Liver (tissue), 3 donors: ENCODE measurements around the gene SKI.

Experiments
- CTCF ChIP-seq: fragments of 150-350 bp; IDR thresholded peaks from 2 replicates; pipeline ENCODE4 v1.5.1; 2017; ENCODE audit warnings: improper control_type of control experiment, low read depth, low read length; ENCODE audit not compliant: missing input control
- EGR1 ChIP-seq, 2 donors: IDR thresholded peaks; 2 replicates each; pipeline ENCODE4 v1.6.1; 2016 to 2018; ENCODE audit warnings: antibody characterized with exemption in 2 of 2, low read depth in 2 of 2
- FOXA2 ChIP-seq: IDR thresholded peaks from 2 replicates; pipeline ENCODE4 v1.6.1; 2016; ENCODE audit warnings: antibody characterized with exemption
- HNF4G ChIP-seq: IDR thresholded peaks from 2 replicates; pipeline ENCODE4 v1.6.1; 2016; ENCODE audit warnings: antibody characterized with exemption
- JUND ChIP-seq, 2 donors: IDR thresholded peaks; 2 replicates each; pipeline ENCODE4 v1.6.1; 2016; ENCODE audit warnings: antibody characterized with exemption in 2 of 2
- RAD21 ChIP-seq, 2 donors: IDR thresholded peaks; 2 replicates each; pipeline ENCODE4 v1.6.1; 2016; ENCODE audit warnings: antibody characterized with exemption in 2 of 2, mild to moderate bottlenecking in 2 of 2
- REST ChIP-seq: IDR thresholded peaks from 2 replicates; pipeline ENCODE4 v1.6.1; 2016; ENCODE audit warnings: antibody characterized with exemption, mild to moderate bottlenecking
- TAF1 ChIP-seq: conservative IDR thresholded peaks from 2 replicates; pipeline ENCODE4 v1.6.1; 2016; ENCODE audit warnings: antibody characterized with exemption, mild to moderate bottlenecking
- YY1 ChIP-seq: IDR thresholded peaks from 2 replicates; pipeline ENCODE4 v1.6.1; 2016; ENCODE audit warnings: antibody characterized with exemption, mild to moderate bottlenecking
- TF ChIP-seq, protein P1 (sequence below): IDR thresholded peaks from 2 replicates; pipeline ENCODE4 v1.6.1; 2016; ENCODE audit warnings: antibody characterized with exemption
- TF ChIP-seq, protein P2 (sequence below): IDR thresholded peaks from 2 replicates; pipeline ENCODE4 v1.6.1; 2016; ENCODE audit warnings: antibody characterized with exemption
- TF ChIP-seq, protein P3 (sequence below): IDR thresholded peaks from 2 replicates; pipeline ENCODE4 v1.6.1; 2016; ENCODE audit warnings: antibody characterized with exemption
- donor health status: healthy.
- donor health status: healthy.

DNA sequence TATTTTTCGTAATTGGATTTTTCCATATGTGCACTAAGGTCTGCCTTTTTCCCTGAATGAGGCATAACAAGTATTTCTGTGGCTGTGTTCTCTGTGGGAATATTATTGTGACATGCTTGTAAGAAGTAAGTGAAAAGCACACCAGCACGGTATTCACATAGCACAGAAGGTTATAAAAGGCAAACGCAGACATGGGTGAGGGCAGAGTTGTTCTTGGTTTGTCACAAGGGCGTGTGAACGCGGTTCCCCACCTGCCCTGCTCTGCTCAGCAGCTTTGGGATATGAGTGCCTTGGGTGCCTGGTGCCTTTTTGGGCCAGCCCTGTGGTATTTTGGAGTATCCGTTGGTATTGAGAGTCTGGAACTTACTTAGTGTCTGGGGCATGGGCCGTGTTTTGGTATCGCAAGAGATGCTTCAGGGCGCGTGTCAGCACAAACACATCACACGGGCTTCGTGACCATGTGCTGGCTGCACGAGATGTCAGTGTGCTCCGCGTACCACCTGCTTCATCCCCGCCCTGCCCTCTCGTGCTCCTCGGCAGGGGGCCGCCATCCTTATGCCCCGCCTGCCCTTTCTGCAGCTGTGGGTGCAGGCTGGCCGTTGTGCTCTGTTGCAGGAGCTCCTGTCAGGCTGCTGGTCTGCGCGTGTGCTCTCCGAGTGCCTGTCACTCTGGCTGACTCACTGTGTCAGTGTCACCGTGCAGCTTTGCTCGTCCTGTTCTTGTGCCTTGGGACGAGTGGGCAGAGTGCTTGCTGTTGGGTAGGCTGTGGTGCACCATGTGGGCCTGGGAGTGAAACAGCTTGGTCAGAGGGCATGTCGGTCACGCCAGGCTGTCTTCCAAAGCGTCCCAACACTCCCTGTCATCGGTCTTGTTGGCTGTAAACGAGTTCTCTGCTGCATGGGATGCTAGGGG lies 15.0 kb downstream of the SKI start:
- TF ChIP-seq CTCF (no peak), REST (no peak), JUND (IDR thresholded peaks at IDR 0.05) (no peak), EGR1 (IDR thresholded peaks at IDR 0.05; ENCODE audit: low read depth in 2 of 2) (no peak), TAF1 (no peak), YY1 (no peak), RAD21 (IDR thresholded peaks at IDR 0.05) (no peak), HNF4G (no peak), FOXA2 (no peak)
- TF ChIP-seq, protein P1, sequence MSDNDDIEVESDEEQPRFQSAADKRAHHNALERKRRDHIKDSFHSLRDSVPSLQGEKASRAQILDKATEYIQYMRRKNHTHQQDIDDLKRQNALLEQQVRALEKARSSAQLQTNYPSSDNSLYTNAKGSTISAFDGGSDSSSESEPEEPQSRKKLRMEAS: no peak
- TF ChIP-seq, protein P2, sequence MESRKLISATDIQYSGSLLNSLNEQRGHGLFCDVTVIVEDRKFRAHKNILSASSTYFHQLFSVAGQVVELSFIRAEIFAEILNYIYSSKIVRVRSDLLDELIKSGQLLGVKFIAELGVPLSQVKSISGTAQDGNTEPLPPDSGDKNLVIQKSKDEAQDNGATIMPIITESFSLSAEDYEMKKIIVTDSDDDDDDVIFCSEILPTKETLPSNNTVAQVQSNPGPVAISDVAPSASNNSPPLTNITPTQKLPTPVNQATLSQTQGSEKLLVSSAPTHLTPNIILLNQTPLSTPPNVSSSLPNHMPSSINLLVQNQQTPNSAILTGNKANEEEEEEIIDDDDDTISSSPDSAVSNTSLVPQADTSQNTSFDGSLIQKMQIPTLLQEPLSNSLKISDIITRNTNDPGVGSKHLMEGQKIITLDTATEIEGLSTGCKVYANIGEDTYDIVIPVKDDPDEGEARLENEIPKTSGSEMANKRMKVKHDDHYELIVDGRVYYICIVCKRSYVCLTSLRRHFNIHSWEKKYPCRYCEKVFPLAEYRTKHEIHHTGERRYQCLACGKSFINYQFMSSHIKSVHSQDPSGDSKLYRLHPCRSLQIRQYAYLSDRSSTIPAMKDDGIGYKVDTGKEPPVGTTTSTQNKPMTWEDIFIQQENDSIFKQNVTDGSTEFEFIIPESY: no peak
- TF ChIP-seq, protein P3, sequence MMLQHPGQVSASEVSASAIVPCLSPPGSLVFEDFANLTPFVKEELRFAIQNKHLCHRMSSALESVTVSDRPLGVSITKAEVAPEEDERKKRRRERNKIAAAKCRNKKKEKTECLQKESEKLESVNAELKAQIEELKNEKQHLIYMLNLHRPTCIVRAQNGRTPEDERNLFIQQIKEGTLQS: no peak
